Left ventricle myocardium inferior (tissue), 1 donor: ENCODE measurements around the gene TIAM2. TPM values are rescaled to one million over a fixed set of nuclear protein-coding genes. Genes with fewer than 3 reads are reported as not detected.
"Not testable (repeated sequence)": the region's sequence is repeated elsewhere in the genome, so short reads cannot be mapped to it uniquely, and the experiment has no call there.

ENCODE experiments used
- DNase-seq: peaks from one replicate; pipeline ENCODE4 v3.0.0-alpha.2; 2020
- H3K27ac ChIP-seq: fragments of 200-600 bp; replicated peaks from 2 replicates; pipeline ENCODE4 v1.8.0; 2021
- H3K27me3 ChIP-seq: fragments of 200-600 bp; 2 replicates; pipeline ENCODE4 v1.8.0; 2021; ENCODE audit warnings: low read depth
- H3K36me3 ChIP-seq: fragments of 200-600 bp; 2 replicates; pipeline ENCODE4 v1.8.0; 2021
- H3K4me1 ChIP-seq: fragments of 200-600 bp; 2 replicates; pipeline ENCODE4 v1.8.0; 2021
- H3K4me3 ChIP-seq: fragments of 200-600 bp; 2 replicates; pipeline ENCODE4 v1.8.0; 2021; ENCODE audit warnings: mild to moderate bottlenecking, moderate library complexity
- H3K9me3 ChIP-seq: fragments of 200-600 bp; replicated peaks from 2 replicates; pipeline ENCODE4 v1.8.0; 2021
- intact Hi-C: fragments of 100-400 bp; cut with micrococcal nuclease; formaldehyde crosslinking; loops from one replicate; pipeline ENCODE4 v1.11.0; 2022
- total RNA-seq: library from RNA; stranded (reverse); fragmentation: NEBNext Ultra II Directional; extraction: Animal tissue kit (Norgen Biotek cat#: 25700); gene quantifications from one replicate; pipeline ENCODE4 v1.2.1, GENCODE V29; 2021
- TF ChIP-seq, protein P1 (sequence below): fragments of 200-600 bp; IDR thresholded peaks from 2 replicates; pipeline ENCODE4 v1.8.0; 2021; ENCODE audit warnings: antibody characterized with exemption, mild to moderate bottlenecking, borderline replicate concordance
- donor health status: DM: no; HTN: yes; CAD: no; lungs with severe emphysema.

TIAM2 gene
- total RNA-seq, 1 donor from 2014 or later, result 12.0 TPM

GRCh38 chr6:154956771-154957522 is 38.2 kb upstream of the TIAM2 start:
- Histone ChIP-seq H3K27ac (no peak overlapping the region), H3K9me3 (no peaks in the 10 kb centered on the region), H3K4me3 (no peak overlapping the region), H3K4me1 (peaks cover 7% of the 10 kb centered on the region), H3K36me3 (peaks cover 7% of the 10 kb centered on the region), H3K27me3 (no peaks in the 10 kb centered on the region)
- intact Hi-C loops, result no loop called here
- DNase-seq, result no peak
- TF ChIP-seq, protein P1, sequence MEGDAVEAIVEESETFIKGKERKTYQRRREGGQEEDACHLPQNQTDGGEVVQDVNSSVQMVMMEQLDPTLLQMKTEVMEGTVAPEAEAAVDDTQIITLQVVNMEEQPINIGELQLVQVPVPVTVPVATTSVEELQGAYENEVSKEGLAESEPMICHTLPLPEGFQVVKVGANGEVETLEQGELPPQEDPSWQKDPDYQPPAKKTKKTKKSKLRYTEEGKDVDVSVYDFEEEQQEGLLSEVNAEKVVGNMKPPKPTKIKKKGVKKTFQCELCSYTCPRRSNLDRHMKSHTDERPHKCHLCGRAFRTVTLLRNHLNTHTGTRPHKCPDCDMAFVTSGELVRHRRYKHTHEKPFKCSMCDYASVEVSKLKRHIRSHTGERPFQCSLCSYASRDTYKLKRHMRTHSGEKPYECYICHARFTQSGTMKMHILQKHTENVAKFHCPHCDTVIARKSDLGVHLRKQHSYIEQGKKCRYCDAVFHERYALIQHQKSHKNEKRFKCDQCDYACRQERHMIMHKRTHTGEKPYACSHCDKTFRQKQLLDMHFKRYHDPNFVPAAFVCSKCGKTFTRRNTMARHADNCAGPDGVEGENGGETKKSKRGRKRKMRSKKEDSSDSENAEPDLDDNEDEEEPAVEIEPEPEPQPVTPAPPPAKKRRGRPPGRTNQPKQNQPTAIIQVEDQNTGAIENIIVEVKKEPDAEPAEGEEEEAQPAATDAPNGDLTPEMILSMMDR, result no peak

- DNase-seq, result no peak
- TF ChIP-seq, protein P1, result no peak
- intact Hi-C loops, result no loop called here
- H3K9me3 ChIP-seq, result no peaks in the 10 kb centered on the region
- H3K4me3 ChIP-seq, result no peak overlapping the region
- peaks cover 10% of the 10 kb centered on the region for H3K36me3 ChIP-seq
- H3K27ac ChIP-seq, result no peak overlapping the region
- H3K27me3 ChIP-seq, result no peaks in the 10 kb centered on the region
- peaks cover 7% of the 10 kb centered on the region for H3K4me1 ChIP-seq
Measured at GRCh38 chr6:154958469-154958868, 36.6 kb upstream of the TIAM2 start.

GRCh38 chr6:154960299-154960843 is 34.7 kb upstream of the TIAM2 start:
- Histone ChIP-seq H3K4me1 (peaks cover 7% of the 10 kb centered on the region), H3K4me3 (no peak overlapping the region), H3K27ac (no peak overlapping the region), H3K36me3 (peaks cover 12% of the 10 kb centered on the region), H3K27me3 (no peaks in the 10 kb centered on the region), H3K9me3 (no peaks in the 10 kb centered on the region)
- TF ChIP-seq, protein P1, result no peak
- peak; percentile 19 for DNase-seq
- intact Hi-C loops, result no loop called here

GRCh38 chr6:154960854-154961530 is 34.1 kb upstream of the TIAM2 start:
- Histone ChIP-seq H3K4me3 (no peak overlapping the region), H3K9me3 (no peaks in the 10 kb centered on the region), H3K4me1 (peaks cover 7% of the 10 kb centered on the region), H3K27me3 (no peaks in the 10 kb centered on the region), H3K36me3 (peaks cover 12% of the 10 kb centered on the region), H3K27ac (no peak overlapping the region)
- TF ChIP-seq, protein P1, result no peak
- no peak for DNase-seq
- intact Hi-C loops, result no loop called here

DNA sequence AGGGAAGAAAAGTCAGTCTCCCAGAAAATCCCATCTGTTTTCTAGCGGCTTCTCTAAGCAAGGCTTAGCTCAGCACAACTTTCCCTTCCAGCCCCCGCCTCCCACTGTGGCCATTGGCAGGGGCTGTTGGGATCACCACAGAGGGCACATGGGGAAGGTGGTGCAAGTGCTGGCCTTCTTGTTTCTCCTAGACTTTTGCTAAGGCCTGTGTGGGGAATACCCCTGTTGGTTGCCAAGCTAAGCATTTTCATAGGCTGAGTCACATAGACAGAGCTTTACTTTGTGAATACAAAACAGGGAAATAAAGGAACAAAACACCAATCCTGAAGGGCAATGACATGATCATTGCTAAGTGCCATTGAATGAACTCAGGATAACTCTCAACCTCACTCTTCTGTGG is 32.4 kb upstream of the TIAM2 start:
- Histone ChIP-seq H3K9me3 (no peaks in the 10 kb centered on the region), H3K27ac (no peak overlapping the region), H3K4me3 (no peak overlapping the region), H3K27me3 (no peaks in the 10 kb centered on the region), H3K36me3 (peaks cover 12% of the 10 kb centered on the region), H3K4me1 (peaks cover 7% of the 10 kb centered on the region)
- DNase-seq, result no peak
- intact Hi-C loops, result no loop called here
- TF ChIP-seq, protein P1, result no peak

GRCh38 chr6:154966065-154966770 is 28.9 kb upstream of the TIAM2 start:
- intact Hi-C loops, H3K4me3 ChIP-seq, H3K9me3 ChIP-seq, H3K27me3 ChIP-seq, H3K4me1 ChIP-seq, H3K27ac ChIP-seq, DNase-seq: not testable (repeated sequence)
- H3K36me3 ChIP-seq, result peaks cover 12% of the 10 kb centered on the region
